CD14-positive monocyte (primary cell): ENCODE measurements around the gene ZNF622. TPM values are rescaled to one million over a fixed set of nuclear protein-coding genes. Genes with fewer than 3 reads are reported as not detected.

Source experiments
- DNase-seq, 3 donors: peaks; one replicate each; pipeline ENCODE4 v3.0.0-alpha.2; 2011 to 2022
- H2AFZ ChIP-seq: 2 replicates; pipeline ENCODE4 v1.6.0; 2012; ENCODE audit warnings: mild to moderate bottlenecking, low read depth, low read length, inconsistent platforms; ENCODE audit not compliant: insufficient read depth, poor library complexity, severe bottlenecking
- H3K27ac ChIP-seq, 2 donors: 1 replicate in 1 of 2; 2 replicates in 1 of 2; pipeline ENCODE4 v1.5.1; 2012 to 2013; ENCODE audit warnings: low read length in 2 of 2, control low read depth in 1 of 2, inconsistent platforms in 1 of 2, low read depth in 1 of 2, mild to moderate bottlenecking in 1 of 2
- H3K27me3 ChIP-seq, 2 donors: one replicate each; pipeline versions ENCODE4 v1.6.0 to v1.6.1; 2011 to 2013; ENCODE audit warnings: low read length in 2 of 2; ENCODE audit not compliant: control insufficient read depth in 2 of 2, insufficient read depth in 2 of 2
- H3K36me3 ChIP-seq, 2 donors: replicated peaks in 1 of 2; 1 replicate in 1 of 2; 2 replicates in 1 of 2; pipeline versions ENCODE4 v1.5.1 to v1.6.1; 2012 to 2013; ENCODE audit warnings: low read length in 2 of 2, control low read depth in 1 of 2, inconsistent platforms in 1 of 2, mild to moderate bottlenecking in 1 of 2; ENCODE audit not compliant: insufficient read depth in 2 of 2, control insufficient read depth in 1 of 2
- H3K4me1 ChIP-seq, 2 donors: 1 replicate in 1 of 2; 2 replicates in 1 of 2; pipeline versions ENCODE4 v1.5.1 to v1.6.1; 2012 to 2013; ENCODE audit warnings: low read length in 2 of 2, control low read depth in 1 of 2, inconsistent platforms in 1 of 2, mild to moderate bottlenecking in 1 of 2, moderate library complexity in 1 of 2; ENCODE audit not compliant: insufficient read depth in 2 of 2, control insufficient read depth in 1 of 2
- H3K4me2 ChIP-seq: replicated peaks from 2 replicates; pipeline ENCODE3; 2012; ENCODE audit warnings: low read length, moderate library complexity, mild to moderate bottlenecking; ENCODE audit not compliant: poor library complexity, severe bottlenecking; ENCODE audit errors: extremely low read depth
- H3K4me3 ChIP-seq, 3 experiments: fragments of 200-600 bp in 1 of 3; sonication (generic) in 1 of 3; replicated peaks in 1 of 3; 1 replicate in 2 of 3; 2 replicates in 1 of 3; pipeline ENCODE4 v1.5.1; 2011 to 2013; ENCODE audit warnings: low read length in 3 of 3, mild to moderate bottlenecking in 3 of 3, control low read depth in 2 of 3, low read depth in 2 of 3, inconsistent platforms in 1 of 3, moderate library complexity in 1 of 3
- H3K79me2 ChIP-seq: 2 replicates; pipeline ENCODE4 v1.6.0; 2012; ENCODE audit warnings: mild to moderate bottlenecking, control low read depth, inconsistent platforms, low read length, moderate library complexity; ENCODE audit not compliant: insufficient read depth
- H3K9ac ChIP-seq: 2 replicates; pipeline ENCODE4 v1.6.0; 2017; ENCODE audit warnings: low read length, mild to moderate bottlenecking; ENCODE audit not compliant: insufficient read depth, poor library complexity, severe bottlenecking
- H3K9me3 ChIP-seq, 2 donors: replicated peaks in 1 of 2; 1 replicate in 1 of 2; 2 replicates in 1 of 2; pipeline versions ENCODE4 v1.5.1 to v1.6.1; 2012 to 2013; ENCODE audit warnings: low read length in 2 of 2, control low read depth in 1 of 2; ENCODE audit not compliant: control insufficient read depth in 1 of 2, insufficient read depth in 1 of 2
- H4K20me1 ChIP-seq: 2 replicates; pipeline ENCODE4 v1.6.0; 2012; ENCODE audit warnings: mild to moderate bottlenecking, low read length, control low read depth, moderate library complexity; ENCODE audit not compliant: insufficient read depth
- H3K27ac Mint-ChIP-seq, 7 donors: one replicate each; pipeline ENCODE4 v1.8.0; 2020; ENCODE audit warnings: mild to moderate bottlenecking in 7 of 7, mixed read lengths in 7 of 7, moderate library complexity in 6 of 7, inconsistent platforms in 2 of 7
- H3K27me3 Mint-ChIP-seq, 3 donors: one replicate each; pipeline ENCODE4 v1.8.0; 2021 to 2022; ENCODE audit warnings: low read depth in 3 of 3, mild to moderate bottlenecking in 3 of 3, mixed read lengths in 3 of 3, moderate library complexity in 3 of 3, inconsistent platforms in 1 of 3
- H3K36me3 Mint-ChIP-seq, 2 donors: one replicate each; pipeline ENCODE4 v1.8.0; 2020; ENCODE audit warnings: mixed read lengths in 2 of 2, inconsistent platforms in 1 of 2, mild to moderate bottlenecking in 1 of 2
- H3K4me1 Mint-ChIP-seq: one replicate; pipeline ENCODE4 v1.8.0; 2020; ENCODE audit warnings: mild to moderate bottlenecking, mixed read lengths
- H3K4me3 Mint-ChIP-seq, 2 donors: one replicate each; pipeline ENCODE4 v1.8.0; 2020; ENCODE audit warnings: mild to moderate bottlenecking in 2 of 2, mixed read lengths in 2 of 2, moderate library complexity in 1 of 2
- H3K9me3 Mint-ChIP-seq, 7 donors: one replicate each; pipeline ENCODE4 v1.8.0; 2020 to 2022; ENCODE audit warnings: mixed read lengths in 7 of 7, mild to moderate bottlenecking in 6 of 7, moderate library complexity in 6 of 7, inconsistent platforms in 2 of 7
- CTCF ChIP-seq: fragments of 200-600 bp; IDR thresholded peaks from one replicate; pipeline ENCODE4 v1.8.0; 2022; ENCODE audit warnings: antibody characterized with exemption, mild to moderate bottlenecking
- WGBS: methylation state at CpG from one replicate; pipeline ENCODE4 v1.1.5; 2013; ENCODE audit warnings: missing lambda C conversion rate; ENCODE audit not compliant: insufficient coverage; 5-methylcytosine and 5-hydroxymethylcytosine counted together
- intact Hi-C, 2 donors: fragments of 100-400 bp; cut with micrococcal nuclease; formaldehyde crosslinking; loops; one replicate each; pipeline versions ENCODE4 v1.15.0 to v1.15.1; 2023
- polyA plus RNA-seq, 3 donors: library from polyadenylated mRNA; depleted of rRNA in 1 of 3; unstranded in 2 of 3; stranded (reverse) in 1 of 3; fragments of 300-500 nt in 2 of 3; fragments of >200 nt in 1 of 3; fragmentation: Illumina TruSeq in 2 of 3; gene quantifications; 1 replicate in 2 of 3; 2 replicates in 1 of 3; pipeline ENCODE4 v1.2.3, GENCODE V29; 2012 to 2021

The ZNF622 gene
- polyA plus RNA-seq, 3 donors: 6.1 to 30.1 (median 25.8) TPM

- H4K20me1 ChIP-seq: peaks cover 87% of the 10 kb centered on the region
- H3K79me2 ChIP-seq: peaks cover 58% of the 10 kb centered on the region
- peak overlapping the region in 1 of 2 donors; percentile 87 for H3K27ac ChIP-seq
- no peaks in the 10 kb centered on the region for H3K9me3 ChIP-seq
- no peak overlapping the region for H3K4me3 ChIP-seq
- peaks cover 78 to 98% of the 10 kb centered on the region in 2 donors for H3K36me3 ChIP-seq
- Mint-ChIP-seq H3K36me3 (peaks cover 73 to 85% of the 10 kb centered on the region in 2 donors), H3K9me3 (no peaks in the 10 kb centered on the region), H3K4me1 (peaks cover 22% of the 10 kb centered on the region), H3K27ac (peak overlapping the region; percentile 84 to 99 (median 92)), H3K4me3 (no peak overlapping the region), H3K27me3 (no peaks in the 10 kb centered on the region)
- no peak overlapping the region for H3K4me2 ChIP-seq
- TF ChIP-seq CTCF: no peak
- intact Hi-C loops: loop anchor here in 1 of 2 donors (10.0 kb wide), 1 partner anchor 169 kb away; no protein-coding TSS in a partner anchor
- peaks cover 10 to 15% of the 10 kb centered on the region in 2 donors for H3K4me1 ChIP-seq
- H3K27me3 ChIP-seq: no peaks in the 10 kb centered on the region
- H2AFZ ChIP-seq: no peak overlapping the region
- DNase-seq: peak; percentile 38 to 84 (median 64)
- peak overlapping the region; percentile 43 for H3K9ac ChIP-seq
- WGBS: 28% methylated on average over 3 of the region's 5 CpGs
Observed at GRCh38 chr5:16455668-16456067, 9.9 kb downstream of the ZNF622 start.

DNA sequence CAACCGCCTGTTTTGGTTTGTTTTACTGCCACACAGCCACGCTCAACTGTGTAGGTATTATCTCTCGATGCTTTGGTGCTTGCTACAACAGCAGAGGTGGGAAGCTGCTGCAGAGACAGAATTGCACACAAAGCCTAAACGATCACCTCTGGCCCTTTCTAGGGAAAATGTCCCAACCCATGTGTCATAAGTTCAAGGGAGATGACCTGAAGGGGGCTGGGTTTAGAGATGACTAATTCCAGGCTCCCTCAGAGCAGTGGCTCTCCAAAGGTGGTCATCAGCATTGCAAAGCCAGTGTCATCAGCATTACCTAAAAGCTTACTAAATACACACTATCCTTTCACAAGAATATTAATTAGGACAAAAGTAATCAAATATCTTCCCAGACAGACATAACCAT lies 10.9 kb downstream of the ZNF622 start:
- peak overlapping the region in 1 of 2 donors; percentile 87 for H3K27ac ChIP-seq
- peaks cover 18% of the 10 kb centered on the region for H3K4me1 Mint-ChIP-seq
- 95% methylated on average over 3 of the region's 4 CpGs for WGBS
- peaks cover 80% of the 10 kb centered on the region for H4K20me1 ChIP-seq
- intact Hi-C loops: loop anchor here in 1 of 2 donors (10.0 kb wide), 1 partner anchor 170 kb away; no protein-coding TSS in a partner anchor
- peaks cover 10 to 15% of the 10 kb centered on the region in 2 donors for H3K4me1 ChIP-seq
- H3K27me3 Mint-ChIP-seq: no peaks in the 10 kb centered on the region
- no peaks in the 10 kb centered on the region for H3K9me3 Mint-ChIP-seq
- H3K4me3 ChIP-seq: no peak overlapping the region
- no peak overlapping the region for H3K4me3 Mint-ChIP-seq
- H3K27ac Mint-ChIP-seq: peak overlapping the region in 4 of 7 donors; percentile 46 to 99 (median 65)
- no peak for TF ChIP-seq CTCF
- H3K9me3 ChIP-seq: no peaks in the 10 kb centered on the region
- peaks cover 78 to 98% of the 10 kb centered on the region in 2 donors for H3K36me3 ChIP-seq
- no peaks in the 10 kb centered on the region for H3K27me3 ChIP-seq
- no peak overlapping the region for H3K9ac ChIP-seq
- H2AFZ ChIP-seq: no peak overlapping the region
- H3K36me3 Mint-ChIP-seq: peaks cover 75 to 87% of the 10 kb centered on the region in 2 donors
- no peak overlapping the region for H3K4me2 ChIP-seq
- DNase-seq: peak in 2 of 3 donors; percentile 18 to 53
- H3K79me2 ChIP-seq: peaks cover 49% of the 10 kb centered on the region
